ENCODE measurements around the gene HS1BP3.

The HS1BP3 gene

DNA sequence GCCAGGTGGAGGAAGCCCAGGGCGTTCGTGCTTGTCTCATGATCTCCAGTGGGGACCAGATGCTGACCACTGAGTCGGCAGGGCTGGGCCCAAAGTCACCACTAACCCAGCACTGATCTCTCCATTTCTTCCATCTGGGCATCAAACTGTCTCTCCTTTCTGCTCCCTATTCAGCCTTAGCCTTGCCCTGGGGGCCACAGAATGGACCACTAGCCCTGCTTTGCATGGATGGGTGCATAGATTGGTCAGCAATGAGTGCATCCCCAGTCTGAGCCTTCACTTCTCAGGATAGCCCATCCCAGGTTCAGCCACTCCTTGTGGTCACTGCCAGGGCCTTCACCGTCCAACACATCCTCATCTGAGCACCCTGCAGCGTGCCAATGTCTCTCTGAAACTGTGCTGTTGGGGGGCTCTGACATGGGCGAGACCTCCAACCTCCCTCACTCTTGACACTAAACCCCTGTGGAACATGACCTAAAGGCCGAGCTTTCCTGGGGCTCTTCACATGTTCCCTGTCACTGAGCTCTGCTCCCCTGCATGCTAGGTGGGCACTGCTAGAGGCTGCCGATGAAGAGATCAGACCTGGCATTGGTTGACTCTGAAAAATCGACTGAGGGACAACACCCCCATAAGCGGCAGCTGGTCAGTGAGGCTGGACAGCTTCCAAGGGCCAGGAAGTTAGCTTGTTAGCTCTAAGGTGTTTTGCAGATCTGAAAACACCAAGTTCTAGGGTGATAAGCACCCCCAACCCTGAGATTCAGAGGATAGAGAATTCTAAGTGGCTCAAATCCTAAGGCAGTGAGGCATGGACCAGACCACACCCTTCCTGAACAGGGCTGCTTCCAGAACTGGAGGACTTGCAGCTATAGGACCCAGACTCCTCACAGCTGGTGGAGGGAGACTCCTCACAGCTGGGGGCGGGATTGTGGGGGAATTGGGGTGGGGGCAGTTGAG lies 61.7 kb downstream of the HS1BP3 start:
- POLR2A ChIA-PET, result no interaction called here
- CTCF ChIA-PET, result interaction anchor here (0.9 to 1.6 kb wide), 2 partner anchors 10 to 17 kb away, joined by 4 to 6 read pairs; no protein-coding TSS in a partner anchor
- Histone ChIP-seq H3K27me3 (replicated peaks in 2 of 5; ENCODE audit: control insufficient read depth in 4 of 5, insufficient read depth in 5 of 5, low read length in 4 of 5) (no peaks in the 10 kb centered on the region), H3K4me3 (ENCODE audit: control insufficient read depth in 1 of 7, extremely low read depth in 1 of 7, insufficient read depth in 4 of 7, low read depth in 2 of 7, low read length in 6 of 7) (no peak overlapping the region), H3K9me3 (ENCODE audit: control extremely low read depth in 1 of 5, control insufficient read depth in 4 of 5, insufficient read depth in 2 of 5, low read depth in 1 of 5, low read length in 4 of 5) (no peaks in the 10 kb centered on the region), H3K27ac (ENCODE audit: insufficient read depth in 1 of 2, low read depth in 1 of 2, low read length in 2 of 2, poor library complexity in 1 of 2, severe bottlenecking in 2 of 2) (no peak overlapping the region), H3K4me1 (ENCODE audit: control extremely low read depth in 1 of 4, control insufficient read depth in 4 of 4, insufficient read depth in 4 of 4, low read length in 3 of 4) (no peaks in the 10 kb centered on the region), H3K36me3 (ENCODE audit: control insufficient read depth in 4 of 4, insufficient read depth in 4 of 4, low read length in 3 of 4) (no peaks in the 10 kb centered on the region)
- no peak for DNase-seq
- 78% methylated on average over 10 of the region's 11 CpGs for WGBS (ENCODE audit: insufficient coverage)

DNA sequence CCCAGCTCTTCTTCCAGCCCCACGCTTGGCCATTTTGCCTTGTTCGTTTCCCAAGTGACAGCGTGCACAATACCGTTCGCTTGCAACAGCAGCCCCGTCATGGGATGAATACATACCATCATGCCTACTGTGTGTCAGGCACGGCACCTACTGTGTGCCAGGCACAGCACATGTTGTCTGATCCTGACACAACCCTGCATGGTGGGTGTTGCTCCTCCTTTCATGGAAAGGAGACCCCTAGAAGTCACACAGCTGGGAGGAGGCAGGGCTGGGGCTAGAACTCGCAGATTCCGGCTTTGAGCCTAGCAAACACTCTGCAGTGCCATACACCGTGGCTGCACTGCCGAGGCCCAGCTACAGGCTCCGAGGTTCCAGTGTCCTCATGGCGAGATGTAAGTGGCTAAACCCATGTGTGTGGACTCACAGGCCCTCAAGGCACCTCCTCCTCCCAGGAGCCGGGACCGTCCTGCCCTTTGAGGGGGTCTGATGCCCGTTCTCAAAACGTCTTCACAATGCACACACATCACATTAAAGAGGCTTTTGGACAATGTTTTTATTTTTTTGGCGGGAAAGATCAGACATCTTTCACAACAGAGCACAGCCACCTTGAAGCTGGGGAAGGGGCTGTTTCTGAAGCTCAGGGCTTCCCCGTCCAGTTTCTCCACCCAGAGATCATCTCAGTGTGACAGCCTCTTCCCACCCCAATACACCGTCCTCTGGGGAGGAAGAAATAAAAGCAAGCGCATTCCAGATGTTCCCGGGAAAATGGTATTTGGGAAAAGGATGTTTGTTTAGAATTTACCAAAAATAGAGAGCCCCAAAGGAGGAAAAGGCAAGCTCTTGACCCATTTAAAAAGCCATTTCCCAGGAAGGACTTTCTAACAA lies 64.9 kb downstream of the HS1BP3 start:
- CTCF ChIA-PET, result interaction anchor here (0.8 to 1.1 kb wide), 3 partner anchors 10 to 75 kb away, joined by 3 to 4 read pairs (median 3); no protein-coding TSS in a partner anchor
- WGBS (ENCODE audit: insufficient coverage), result 97% methylated on average over 16 of the region's 22 CpGs

DNA sequence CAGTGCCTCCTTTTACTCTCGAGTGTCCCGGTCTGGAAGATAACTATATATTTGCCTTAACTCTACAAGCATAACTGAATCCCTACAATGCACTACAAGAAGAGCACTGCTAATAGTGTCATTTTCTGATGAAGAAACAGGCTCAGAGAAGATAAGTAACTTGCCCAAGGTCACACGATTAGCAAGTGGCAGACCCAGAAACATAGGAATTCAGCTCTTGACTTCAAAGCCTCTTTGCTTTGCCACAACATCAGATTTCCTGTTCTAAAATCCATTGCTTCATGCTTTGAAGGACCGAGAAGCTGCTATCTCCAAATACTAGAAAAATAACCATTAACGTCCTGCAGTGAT lies 65.6 kb downstream of the HS1BP3 start:
- no peak overlapping the region for H3K27ac ChIP-seq (ENCODE audit: insufficient read depth in 1 of 2, low read depth in 1 of 2, low read length in 2 of 2, poor library complexity in 1 of 2, severe bottlenecking in 2 of 2)
- H3K4me1 ChIP-seq (ENCODE audit: control extremely low read depth in 1 of 4, control insufficient read depth in 4 of 4, insufficient read depth in 4 of 4, low read length in 3 of 4), result no peaks in the 10 kb centered on the region
- no peak overlapping the region for H3K4me3 ChIP-seq (ENCODE audit: control insufficient read depth in 1 of 7, extremely low read depth in 1 of 7, insufficient read depth in 4 of 7, low read depth in 2 of 7, low read length in 6 of 7)
- WGBS (ENCODE audit: insufficient coverage), result 93% methylated on average over 5 of the region's 5 CpGs
- no peaks in the 10 kb centered on the region for H3K27me3 ChIP-seq (replicated peaks in 2 of 5; ENCODE audit: control insufficient read depth in 4 of 5, insufficient read depth in 5 of 5, low read length in 4 of 5)
- DNase-seq, result no peak
- H3K36me3 ChIP-seq (ENCODE audit: control insufficient read depth in 4 of 4, insufficient read depth in 4 of 4, low read length in 3 of 4), result no peaks in the 10 kb centered on the region
- ChIA-PET CTCF (interaction anchor here (0.8 to 1.0 kb wide), 2 partner anchors 11 to 76 kb away, joined by 3 to 4 read pairs; no protein-coding TSS in a partner anchor), POLR2A (no interaction called here)
- peaks cover 0 to 7% (median 5%) of the 10 kb centered on the region in 5 experiments for H3K9me3 ChIP-seq (ENCODE audit: control extremely low read depth in 1 of 5, control insufficient read depth in 4 of 5, insufficient read depth in 2 of 5, low read depth in 1 of 5, low read length in 4 of 5)

More for the DNA sequence above, 64.9 kb downstream of the HS1BP3 start:
- peaks cover 0 to 6% (median 5%) of the 10 kb centered on the region in 5 experiments for H3K9me3 ChIP-seq (ENCODE audit: control extremely low read depth in 1 of 5, control insufficient read depth in 4 of 5, insufficient read depth in 2 of 5, low read depth in 1 of 5, low read length in 4 of 5)
- POLR2A ChIA-PET, result no interaction called here
- DNase-seq, result no peak
- no peak overlapping the region for H3K27ac ChIP-seq (ENCODE audit: insufficient read depth in 1 of 2, low read depth in 1 of 2, low read length in 2 of 2, poor library complexity in 1 of 2, severe bottlenecking in 2 of 2)
- no peaks in the 10 kb centered on the region for H3K36me3 ChIP-seq (ENCODE audit: control insufficient read depth in 4 of 4, insufficient read depth in 4 of 4, low read length in 3 of 4)
- H3K4me3 ChIP-seq (ENCODE audit: control insufficient read depth in 1 of 7, extremely low read depth in 1 of 7, insufficient read depth in 4 of 7, low read depth in 2 of 7, low read length in 6 of 7), result no peak overlapping the region
- no peaks in the 10 kb centered on the region for H3K4me1 ChIP-seq (ENCODE audit: control extremely low read depth in 1 of 4, control insufficient read depth in 4 of 4, insufficient read depth in 4 of 4, low read length in 3 of 4)
- no peaks in the 10 kb centered on the region for H3K27me3 ChIP-seq (replicated peaks in 2 of 5; ENCODE audit: control insufficient read depth in 4 of 5, insufficient read depth in 5 of 5, low read length in 4 of 5)

DNA sequence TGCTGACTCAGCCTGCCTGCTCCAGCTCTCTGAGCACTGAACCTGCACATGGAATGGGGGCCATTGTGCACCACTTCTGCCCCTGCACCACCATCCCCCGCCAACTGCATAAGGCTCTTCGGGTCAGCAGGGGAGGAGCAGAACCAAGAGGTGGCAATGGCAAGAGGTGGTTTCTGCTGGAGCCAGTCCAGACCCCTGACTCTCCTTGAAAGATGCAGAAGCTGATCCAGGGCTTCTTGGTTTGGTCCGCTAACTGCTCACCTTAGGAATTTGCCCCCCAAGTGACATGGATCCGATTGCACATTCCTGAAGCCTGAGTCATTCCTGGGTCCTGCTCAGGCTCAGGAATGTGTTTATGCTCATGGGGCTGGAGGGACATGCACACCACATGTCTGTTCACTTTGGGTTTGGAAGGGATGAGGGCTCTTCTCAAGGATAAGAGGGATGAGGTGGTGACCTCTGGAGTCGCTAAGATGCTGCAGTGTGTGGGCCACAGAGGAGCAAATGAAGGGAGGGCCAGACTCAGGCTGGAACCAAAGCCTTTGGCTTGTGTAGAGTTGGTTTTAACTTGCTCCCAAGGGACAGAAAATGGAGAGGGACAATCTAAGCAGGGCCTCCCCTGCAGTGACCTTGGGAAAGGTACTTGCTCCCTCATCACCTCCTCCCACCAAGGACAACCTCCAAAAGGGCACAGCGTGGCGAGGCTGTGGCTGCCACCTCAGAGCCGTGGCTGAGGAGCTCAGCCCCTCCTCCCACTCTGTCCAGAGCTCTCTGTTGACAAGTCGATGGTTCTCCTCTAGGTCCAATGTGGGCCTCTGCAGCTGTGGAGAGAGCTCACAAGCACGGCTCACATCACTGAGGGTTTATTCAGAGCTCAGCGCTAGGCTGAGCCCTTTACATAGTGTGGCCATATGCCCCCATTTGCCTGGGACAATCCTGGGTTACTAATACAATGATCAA lies 66.2 kb downstream of the HS1BP3 start:
- 93% methylated on average over 8 of the region's 11 CpGs for WGBS (ENCODE audit: insufficient coverage)
- H3K27ac ChIP-seq (ENCODE audit: insufficient read depth in 1 of 2, low read depth in 1 of 2, low read length in 2 of 2, poor library complexity in 1 of 2, severe bottlenecking in 2 of 2), result no peak overlapping the region
- H3K27me3 ChIP-seq (replicated peaks in 2 of 5; ENCODE audit: control insufficient read depth in 4 of 5, insufficient read depth in 5 of 5, low read length in 4 of 5), result no peaks in the 10 kb centered on the region
- CTCF ChIA-PET, result interaction anchor here (0.8 to 1.0 kb wide), 2 partner anchors 12 to 77 kb away, joined by 3 to 4 read pairs; no protein-coding TSS in a partner anchor
- H3K4me1 ChIP-seq (ENCODE audit: control extremely low read depth in 1 of 4, control insufficient read depth in 4 of 4, insufficient read depth in 4 of 4, low read length in 3 of 4), result peaks cover 0 to 3% (median under 1%) of the 10 kb centered on the region in 4 experiments
- no peak for DNase-seq
- H3K9me3 ChIP-seq (ENCODE audit: control extremely low read depth in 1 of 5, control insufficient read depth in 4 of 5, insufficient read depth in 2 of 5, low read depth in 1 of 5, low read length in 4 of 5), result peaks cover 0 to 7% (median 5%) of the 10 kb centered on the region in 5 experiments
- H3K36me3 ChIP-seq (ENCODE audit: control insufficient read depth in 4 of 4, insufficient read depth in 4 of 4, low read length in 3 of 4), result no peaks in the 10 kb centered on the region
- H3K4me3 ChIP-seq (ENCODE audit: control insufficient read depth in 1 of 7, extremely low read depth in 1 of 7, insufficient read depth in 4 of 7, low read depth in 2 of 7, low read length in 6 of 7), result no peak overlapping the region
- POLR2A ChIA-PET, result no interaction called here

DNA sequence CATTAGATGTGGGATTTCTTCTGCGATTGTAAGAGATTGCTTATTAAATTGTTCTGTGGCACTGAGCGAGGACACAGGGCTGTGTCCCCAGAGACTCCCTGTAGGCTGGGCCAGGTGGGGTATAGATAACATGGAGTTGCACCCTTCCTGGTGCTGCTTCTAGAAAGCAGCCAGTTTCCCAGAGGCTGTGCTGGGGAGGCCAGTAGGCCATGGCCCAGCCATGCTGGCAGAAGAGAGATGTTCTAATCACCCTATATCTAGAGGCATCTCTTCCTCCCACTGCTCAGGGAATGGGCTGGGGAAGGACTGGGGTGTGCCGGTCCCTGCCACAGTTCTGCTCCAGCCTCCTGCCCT lies 66.9 kb downstream of the HS1BP3 start:
- no peak overlapping the region for H3K4me3 ChIP-seq (ENCODE audit: control insufficient read depth in 1 of 7, extremely low read depth in 1 of 7, insufficient read depth in 4 of 7, low read depth in 2 of 7, low read length in 6 of 7)

DNA sequence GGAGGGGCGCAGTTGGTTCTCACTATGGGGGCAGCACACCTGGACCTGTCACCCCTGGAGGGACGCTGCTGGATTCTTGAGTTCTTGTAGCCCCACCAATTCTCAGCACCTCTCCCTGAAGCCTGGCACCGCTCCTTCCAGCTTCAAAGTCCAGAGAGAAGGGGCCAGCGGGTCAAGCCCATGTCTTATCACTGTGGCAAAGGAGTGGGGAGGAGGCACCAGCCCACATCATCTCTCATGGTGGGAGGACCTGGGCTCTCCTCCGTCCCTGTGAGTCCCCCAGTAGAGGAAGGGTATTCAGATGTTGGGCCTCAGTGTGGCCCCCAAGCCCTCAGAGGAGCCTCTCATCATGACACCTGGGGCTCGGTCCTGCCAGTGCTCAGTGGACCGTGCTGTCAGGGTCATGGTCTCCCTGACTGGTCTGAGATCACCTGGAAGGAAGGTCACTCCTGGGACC lies 67.4 kb downstream of the HS1BP3 start:
- H3K36me3 ChIP-seq (ENCODE audit: control insufficient read depth in 4 of 4, insufficient read depth in 4 of 4, low read length in 3 of 4), result no peaks in the 10 kb centered on the region

More for the DNA sequence above, 66.9 kb downstream of the HS1BP3 start:
- WGBS (ENCODE audit: insufficient coverage), result 95% methylated on average over 2 of the region's 3 CpGs
- DNase-seq, result no peak
- ChIA-PET POLR2A (no interaction called here), CTCF (no interaction called here)
- Histone ChIP-seq H3K27me3 (replicated peaks in 2 of 5; ENCODE audit: control insufficient read depth in 4 of 5, insufficient read depth in 5 of 5, low read length in 4 of 5) (no peaks in the 10 kb centered on the region), H3K36me3 (ENCODE audit: control insufficient read depth in 4 of 4, insufficient read depth in 4 of 4, low read length in 3 of 4) (no peaks in the 10 kb centered on the region), H3K27ac (ENCODE audit: insufficient read depth in 1 of 2, low read depth in 1 of 2, low read length in 2 of 2, poor library complexity in 1 of 2, severe bottlenecking in 2 of 2) (no peak overlapping the region), H3K9me3 (ENCODE audit: control extremely low read depth in 1 of 5, control insufficient read depth in 4 of 5, insufficient read depth in 2 of 5, low read depth in 1 of 5, low read length in 4 of 5) (peaks cover 0 to 7% (median 5%) of the 10 kb centered on the region in 5 experiments), H3K4me1 (ENCODE audit: control extremely low read depth in 1 of 4, control insufficient read depth in 4 of 4, insufficient read depth in 4 of 4, low read length in 3 of 4) (peaks cover 0 to 9% (median 4%) of the 10 kb centered on the region in 4 experiments)

More for the DNA sequence above, 67.4 kb downstream of the HS1BP3 start:
- H3K9me3 ChIP-seq (ENCODE audit: control extremely low read depth in 1 of 5, control insufficient read depth in 4 of 5, insufficient read depth in 2 of 5, low read depth in 1 of 5, low read length in 4 of 5), result peaks cover 0 to 7% (median 5%) of the 10 kb centered on the region in 5 experiments
- WGBS (ENCODE audit: insufficient coverage), result 100% methylated on average over 6 of the region's 7 CpGs
- no peaks in the 10 kb centered on the region for H3K27me3 ChIP-seq (replicated peaks in 2 of 5; ENCODE audit: control insufficient read depth in 4 of 5, insufficient read depth in 5 of 5, low read length in 4 of 5)
- H3K27ac ChIP-seq (ENCODE audit: insufficient read depth in 1 of 2, low read depth in 1 of 2, low read length in 2 of 2, poor library complexity in 1 of 2, severe bottlenecking in 2 of 2), result no peak overlapping the region
- CTCF ChIA-PET, result no interaction called here
- H3K4me1 ChIP-seq (ENCODE audit: control extremely low read depth in 1 of 4, control insufficient read depth in 4 of 4, insufficient read depth in 4 of 4, low read length in 3 of 4), result peaks cover 0 to 13% (median 6%) of the 10 kb centered on the region in 4 experiments
- no peak for DNase-seq
- H3K4me3 ChIP-seq (ENCODE audit: control insufficient read depth in 1 of 7, extremely low read depth in 1 of 7, insufficient read depth in 4 of 7, low read depth in 2 of 7, low read length in 6 of 7), result no peak overlapping the region
- POLR2A ChIA-PET, result no interaction called here

Measured in common myeloid progenitor, CD34-positive (primary cell).